ENCODE results near the gene NELFB. TPM values are rescaled to one million over a fixed set of nuclear protein-coding genes. Genes with fewer than 3 reads are reported as not detected.
A peak's percentile ranks its signal among the peaks of the same experiment; 100 is the strongest.

The NELFB gene
- total RNA-seq, 1 donor from 2014 or later = 61.9 TPM

GRCh38 chr9:137271696-137272076 lies 16.6 kb downstream of the NELFB start:
- Mint-ChIP-seq H3K4me3 (no peak overlapping the region), H3K4me1 (ENCODE audit: unreplicated experiment) (peaks cover 13% of the 10 kb centered on the region), H3K9me3 (no peaks in the 10 kb centered on the region), H3K36me3 (no peaks in the 10 kb centered on the region), H3K27me3 (no peaks in the 10 kb centered on the region), H3K27ac (no peak overlapping the region)
- DNase-seq (ENCODE audit: extremely low spot score, unreplicated experiment) = no peak
- TF ChIP-seq, protein P1, sequence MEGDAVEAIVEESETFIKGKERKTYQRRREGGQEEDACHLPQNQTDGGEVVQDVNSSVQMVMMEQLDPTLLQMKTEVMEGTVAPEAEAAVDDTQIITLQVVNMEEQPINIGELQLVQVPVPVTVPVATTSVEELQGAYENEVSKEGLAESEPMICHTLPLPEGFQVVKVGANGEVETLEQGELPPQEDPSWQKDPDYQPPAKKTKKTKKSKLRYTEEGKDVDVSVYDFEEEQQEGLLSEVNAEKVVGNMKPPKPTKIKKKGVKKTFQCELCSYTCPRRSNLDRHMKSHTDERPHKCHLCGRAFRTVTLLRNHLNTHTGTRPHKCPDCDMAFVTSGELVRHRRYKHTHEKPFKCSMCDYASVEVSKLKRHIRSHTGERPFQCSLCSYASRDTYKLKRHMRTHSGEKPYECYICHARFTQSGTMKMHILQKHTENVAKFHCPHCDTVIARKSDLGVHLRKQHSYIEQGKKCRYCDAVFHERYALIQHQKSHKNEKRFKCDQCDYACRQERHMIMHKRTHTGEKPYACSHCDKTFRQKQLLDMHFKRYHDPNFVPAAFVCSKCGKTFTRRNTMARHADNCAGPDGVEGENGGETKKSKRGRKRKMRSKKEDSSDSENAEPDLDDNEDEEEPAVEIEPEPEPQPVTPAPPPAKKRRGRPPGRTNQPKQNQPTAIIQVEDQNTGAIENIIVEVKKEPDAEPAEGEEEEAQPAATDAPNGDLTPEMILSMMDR (conservative IDR thresholded peaks at IDR 0.05) = no peak

DNA sequence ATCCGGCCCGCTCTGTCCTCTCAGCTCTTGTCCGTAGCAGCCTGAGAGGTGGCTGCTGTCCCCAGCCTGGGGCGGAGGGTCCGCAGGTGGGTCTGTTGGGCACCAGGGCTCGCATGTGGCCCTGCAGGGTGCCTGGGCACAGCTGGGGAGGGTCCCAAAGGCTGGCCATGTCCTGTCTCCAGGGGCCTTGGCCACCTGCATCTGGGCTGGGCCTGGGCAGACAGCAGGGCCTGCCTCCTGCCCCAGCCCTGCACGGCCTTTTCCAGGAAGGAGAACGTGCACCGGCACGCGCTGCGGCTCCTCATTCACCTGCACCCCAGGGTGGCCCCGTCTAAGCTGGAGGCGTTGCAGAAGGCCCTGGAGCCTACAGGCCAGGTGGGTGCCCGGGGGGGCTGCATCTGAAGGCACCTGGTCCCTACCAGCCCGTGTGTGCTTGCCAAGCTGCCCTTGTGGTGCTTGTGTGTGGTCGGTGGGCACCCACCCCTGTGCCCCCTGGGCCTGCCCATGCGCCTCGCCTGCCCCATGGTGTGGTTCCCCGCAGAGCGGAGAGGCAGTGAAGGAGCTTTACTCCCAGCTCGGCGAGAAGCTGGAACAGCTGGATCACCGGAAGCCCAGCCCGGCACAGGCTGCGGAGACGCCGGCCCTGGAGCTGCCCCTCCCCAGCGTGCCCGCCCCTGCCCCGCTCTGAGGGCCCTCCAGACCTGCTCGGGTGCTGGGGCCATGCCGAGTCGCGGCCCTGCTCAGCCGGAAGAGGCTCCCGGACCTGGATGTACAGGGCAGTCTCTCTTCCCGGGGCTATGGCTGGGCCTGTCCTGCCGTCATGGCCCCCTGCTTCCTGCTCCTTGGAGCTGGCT lies 17.3 kb downstream of the NELFB start:
- TF ChIP-seq, protein P1 (conservative IDR thresholded peaks at IDR 0.05) = no peak
- H3K9me3 Mint-ChIP-seq = no peaks in the 10 kb centered on the region
- DNase-seq (ENCODE audit: extremely low spot score, unreplicated experiment) = peak; percentile 65
- H3K4me1 Mint-ChIP-seq (ENCODE audit: unreplicated experiment) = peaks cover 17% of the 10 kb centered on the region
- no peak overlapping the region for H3K4me3 Mint-ChIP-seq
- H3K27me3 Mint-ChIP-seq = no peaks in the 10 kb centered on the region
- H3K36me3 Mint-ChIP-seq = no peaks in the 10 kb centered on the region
- no peak overlapping the region for H3K27ac Mint-ChIP-seq

GRCh38 chr9:137273095-137273490 lies 18.0 kb downstream of the NELFB start:
- DNase-seq (ENCODE audit: extremely low spot score, unreplicated experiment) = no peak
- no peaks in the 10 kb centered on the region for H3K36me3 Mint-ChIP-seq
- no peak overlapping the region for H3K4me3 Mint-ChIP-seq
- H3K4me1 Mint-ChIP-seq (ENCODE audit: unreplicated experiment) = peaks cover 17% of the 10 kb centered on the region
- H3K27ac Mint-ChIP-seq = no peak overlapping the region
- H3K9me3 Mint-ChIP-seq = no peaks in the 10 kb centered on the region
- H3K27me3 Mint-ChIP-seq = no peaks in the 10 kb centered on the region
- TF ChIP-seq, protein P1 (conservative IDR thresholded peaks at IDR 0.05) = no peak

- Mint-ChIP-seq H3K9me3 (no peaks in the 10 kb centered on the region), H3K4me3 (no peak overlapping the region), H3K27ac (no peak overlapping the region), H3K27me3 (no peaks in the 10 kb centered on the region), H3K4me1 (ENCODE audit: unreplicated experiment) (peaks cover 17% of the 10 kb centered on the region), H3K36me3 (no peaks in the 10 kb centered on the region)
- TF ChIP-seq, protein P1 (conservative IDR thresholded peaks at IDR 0.05) = no peak
- DNase-seq (ENCODE audit: extremely low spot score, unreplicated experiment) = no peak
Observed at GRCh38 chr9:137273611-137274320, 18.6 kb downstream of the NELFB start.

DNA sequence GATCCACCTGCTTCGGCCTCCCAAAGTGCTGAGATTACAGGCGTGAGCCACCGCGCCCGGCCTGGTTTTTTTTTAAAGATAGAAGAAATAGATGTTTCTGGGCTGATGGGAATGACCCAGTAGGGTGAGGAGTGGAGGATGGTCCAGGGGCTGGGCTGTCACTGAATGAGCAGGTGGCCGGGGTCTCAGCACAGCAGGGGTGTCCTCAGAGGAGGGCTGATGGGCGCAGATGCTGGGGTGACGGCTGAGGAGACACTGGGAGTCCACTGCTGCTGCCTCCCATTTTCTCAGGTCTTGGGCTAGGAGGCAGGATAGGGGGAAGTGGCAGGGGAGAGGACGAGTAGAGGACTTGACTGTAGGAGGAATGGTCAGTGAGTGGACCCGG lies 20.1 kb downstream of the NELFB start:
- Mint-ChIP-seq H3K36me3 (no peaks in the 10 kb centered on the region), H3K4me3 (peak overlapping the region; percentile 14), H3K4me1 (ENCODE audit: unreplicated experiment) (peaks cover 17% of the 10 kb centered on the region), H3K27ac (peak overlapping the region; percentile 61), H3K9me3 (no peaks in the 10 kb centered on the region), H3K27me3 (no peaks in the 10 kb centered on the region)
- no peak for DNase-seq (ENCODE audit: extremely low spot score, unreplicated experiment)
- TF ChIP-seq, protein P1 (conservative IDR thresholded peaks at IDR 0.05) = no peak
